ENCODE data around the gene SOWAHA. TPM values are rescaled to one million over a fixed set of nuclear protein-coding genes. Genes with fewer than 3 reads are reported as not detected.

SOWAHA gene
- polyA plus RNA-seq, 2 of the 4 experiments (the other 2 are of a cell fraction) = 0.06 to 0.10 TPM

DNA sequence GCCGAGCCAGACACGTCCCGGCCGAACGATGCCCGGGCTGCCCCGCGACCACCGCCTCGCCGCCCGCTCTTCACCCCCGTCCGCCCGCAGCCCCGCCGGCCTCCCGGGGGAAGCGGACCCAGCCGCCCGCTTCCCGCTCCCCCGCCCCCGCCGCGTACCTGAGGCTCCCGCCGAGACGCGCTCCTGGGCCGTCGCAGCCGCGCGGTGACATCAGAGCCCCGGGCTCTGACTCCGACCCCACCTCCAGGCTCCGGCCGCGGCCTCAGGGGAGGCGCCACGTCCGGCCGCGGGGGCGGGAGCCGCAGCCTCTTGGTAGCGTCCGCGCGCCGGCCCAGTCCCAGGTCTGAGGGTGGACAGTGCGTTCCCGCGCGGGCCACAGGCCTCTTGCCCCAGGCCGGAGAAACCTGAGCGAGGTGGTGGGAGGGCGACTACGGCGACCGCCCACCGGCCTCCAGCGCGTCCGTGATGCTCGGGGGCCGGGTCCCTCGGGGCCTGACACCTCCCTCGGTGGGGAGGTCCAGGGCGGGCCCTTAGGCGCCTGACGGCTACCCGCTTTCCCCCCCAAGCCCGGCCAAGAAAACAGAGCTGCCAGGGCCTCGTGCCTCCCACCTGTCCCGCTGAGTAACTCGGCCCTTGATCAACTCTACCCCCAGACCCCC is 17.5 kb downstream of the SOWAHA start, which contains the start of gene SHROOM1:
Gene SHROOM1 (minus strand): TSS at position 212 of the 659 bp plus-strand sequence. CDS start 4,507 bp downstream, outside the sequence.
- Histone ChIP-seq H3K9me3 (no peaks in the 10 kb centered on the region), H3K4me3 (peak within 1 kb of the TSS; percentile 59), H3K4me2 (peak within 1 kb of the TSS; percentile 92), H3K4me1 (peaks cover 3% of the 10 kb centered on the region; the same call in 1 of the 3 replicates), H3K27ac (peak within 1 kb of the TSS; percentile 75 to 96)
- TF ChIP-seq RCOR1 (IDR thresholded peaks at IDR 0.05; ENCODE audit: low read depth, low read length) (no peak), ELK1 (IDR thresholded peaks at IDR 0.05; ENCODE audit: low read depth, low read length) (no peak), RFX5 (IDR thresholded peaks at IDR 0.05) (no peak), CHD2 (IDR thresholded peaks at IDR 0.05; ENCODE audit: low read length, partially characterized antibody) (no peak), HOXA7 (CRISPR knock-in tag; IDR thresholded peaks at IDR 0.05) (no peak), EP300 (IDR thresholded peaks at IDR 0.05) (no peak), ZSCAN20 (CRISPR knock-in tag; IDR thresholded peaks at IDR 0.05) (no peak), FOXS1 (CRISPR knock-in tag; IDR thresholded peaks at IDR 0.05) (no peak), PBX3 (IDR thresholded peaks at IDR 0.05) (no peak), JUN (IDR thresholded peaks at IDR 0.05) (peak in 1 of 2 experiments; percentile 76; a peak in 3 of 5 replicates), RARB (CRISPR knock-in tag; IDR thresholded peaks at IDR 0.05) (no peak), RNF2 (IDR thresholded peaks at IDR 0.05; ENCODE audit: borderline replicate concordance, low read depth) (no peak), MAZ (IDR thresholded peaks at IDR 0.05; ENCODE audit: borderline replicate concordance, low read depth, low read length) (no peak), KDM1A (IDR thresholded peaks at IDR 0.05; ENCODE audit: low read depth) (no peak), FOSL2 (IDR thresholded peaks at IDR 0.05) (no peak), FOSL2 (CRISPR knock-in tag; IDR thresholded peaks at IDR 0.05) (no peak), FOSB (CRISPR knock-in tag; IDR thresholded peaks at IDR 0.05) (no peak), ZFP36 (IDR thresholded peaks at IDR 0.05; ENCODE audit: borderline replicate concordance, partially characterized antibody) (no peak), TFCP2L1 (CRISPR knock-in tag; IDR thresholded peaks at IDR 0.05) (no peak), SMC3 (IDR thresholded peaks at IDR 0.05) (no peak), MAFK (IDR thresholded peaks at IDR 0.05; ENCODE audit: partially characterized antibody) (no peak), CBX8 (IDR thresholded peaks at IDR 0.05) (no peak), ATOH8 (CRISPR knock-in tag; IDR thresholded peaks at IDR 0.05; ENCODE audit: low read depth) (no peak), ZNF302 (CRISPR knock-in tag; IDR thresholded peaks at IDR 0.05) (no peak), PHF8 (IDR thresholded peaks at IDR 0.05; ENCODE audit: borderline replicate concordance, low read depth) (peak; percentile 69), CHD4 (IDR thresholded peaks at IDR 0.05; ENCODE audit: borderline replicate concordance) (no peak), SREBF2 (IDR thresholded peaks at IDR 0.05) (no peak), NPAS2 (CRISPR knock-in tag; IDR thresholded peaks at IDR 0.05; ENCODE audit: borderline replicate concordance) (no peak), POLR2A (IDR thresholded peaks at IDR 0.05; ENCODE audit: low read length) (peak; percentile 47), TP53 (CRISPR knock-in tag; IDR thresholded peaks at IDR 0.05) (no peak), JUNB (IDR thresholded peaks at IDR 0.05) (no peak), NR3C1 (IDR thresholded peaks at IDR 0.05) (no peak)
- TF ChIP-seq, protein P1, sequence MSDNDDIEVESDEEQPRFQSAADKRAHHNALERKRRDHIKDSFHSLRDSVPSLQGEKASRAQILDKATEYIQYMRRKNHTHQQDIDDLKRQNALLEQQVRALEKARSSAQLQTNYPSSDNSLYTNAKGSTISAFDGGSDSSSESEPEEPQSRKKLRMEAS (IDR thresholded peaks at IDR 0.05) = peak; percentile 5; the same call in 1 of the 2 replicates
- TF ChIP-seq, protein P2, sequence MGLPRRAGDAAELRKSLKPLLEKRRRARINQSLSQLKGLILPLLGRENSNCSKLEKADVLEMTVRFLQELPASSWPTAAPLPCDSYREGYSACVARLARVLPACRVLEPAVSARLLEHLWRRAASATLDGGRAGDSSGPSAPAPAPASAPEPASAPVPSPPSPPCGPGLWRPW (IDR thresholded peaks at IDR 0.05) = no peak
- TF ChIP-seq, protein P3, sequence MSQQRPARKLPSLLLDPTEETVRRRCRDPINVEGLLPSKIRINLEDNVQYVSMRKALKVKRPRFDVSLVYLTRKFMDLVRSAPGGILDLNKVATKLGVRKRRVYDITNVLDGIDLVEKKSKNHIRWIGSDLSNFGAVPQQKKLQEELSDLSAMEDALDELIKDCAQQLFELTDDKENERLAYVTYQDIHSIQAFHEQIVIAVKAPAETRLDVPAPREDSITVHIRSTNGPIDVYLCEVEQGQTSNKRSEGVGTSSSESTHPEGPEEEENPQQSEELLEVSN (IDR thresholded peaks at IDR 0.05; ENCODE audit: borderline replicate concordance, low read depth) = peak; percentile 72
- TF ChIP-seq, protein P4, sequence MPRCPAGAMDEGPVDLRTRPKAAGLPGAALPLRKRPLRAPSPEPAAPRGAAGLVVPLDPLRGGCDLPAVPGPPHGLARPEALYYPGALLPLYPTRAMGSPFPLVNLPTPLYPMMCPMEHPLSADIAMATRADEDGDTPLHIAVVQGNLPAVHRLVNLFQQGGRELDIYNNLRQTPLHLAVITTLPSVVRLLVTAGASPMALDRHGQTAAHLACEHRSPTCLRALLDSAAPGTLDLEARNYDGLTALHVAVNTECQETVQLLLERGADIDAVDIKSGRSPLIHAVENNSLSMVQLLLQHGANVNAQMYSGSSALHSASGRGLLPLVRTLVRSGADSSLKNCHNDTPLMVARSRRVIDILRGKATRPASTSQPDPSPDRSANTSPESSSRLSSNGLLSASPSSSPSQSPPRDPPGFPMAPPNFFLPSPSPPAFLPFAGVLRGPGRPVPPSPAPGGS (IDR thresholded peaks at IDR 0.05) = peak; percentile 43; the same call in 1 of the 3 replicates
- WGBS (ENCODE audit: missing lambda C conversion rate) = 24% methylated on average over 8 of the region's 78 CpGs
- ChIA-PET POLR2A (interaction anchor here (0.9 to 1.2 kb wide), 2 partner anchors 10 to 35 kb away, joined by 4 to 5 read pairs; partner anchors contain the start of genes GDF9 and UQCRQ), CTCF (interaction anchor here (0.6 to 8.9 kb wide), 29 partner anchors 8 to 329 kb away, joined by 3 to 82 read pairs (median 4); partner anchors contain the start of genes GDF9, LEAP2, SOWAHA and UQCRQ)
- DNase-seq (ENCODE audit: low read depth in 1 of 2, low spot score in 1 of 2) (peak; percentile 49 to 65), FAIRE-seq (no peak), ATAC-seq (peak; percentile 78 to 84)
